ENCODE data around the gene HNF4A. TPM values are rescaled to one million over a fixed set of nuclear protein-coding genes. Genes with fewer than 3 reads are reported as not detected.
"Not testable (repeated sequence)": the region's sequence is repeated elsewhere in the genome, so short reads cannot be mapped to it uniquely, and the experiment has no call there.

The HNF4A gene
- total RNA-seq, 1 donor from 2014 or later: not detected

DNA sequence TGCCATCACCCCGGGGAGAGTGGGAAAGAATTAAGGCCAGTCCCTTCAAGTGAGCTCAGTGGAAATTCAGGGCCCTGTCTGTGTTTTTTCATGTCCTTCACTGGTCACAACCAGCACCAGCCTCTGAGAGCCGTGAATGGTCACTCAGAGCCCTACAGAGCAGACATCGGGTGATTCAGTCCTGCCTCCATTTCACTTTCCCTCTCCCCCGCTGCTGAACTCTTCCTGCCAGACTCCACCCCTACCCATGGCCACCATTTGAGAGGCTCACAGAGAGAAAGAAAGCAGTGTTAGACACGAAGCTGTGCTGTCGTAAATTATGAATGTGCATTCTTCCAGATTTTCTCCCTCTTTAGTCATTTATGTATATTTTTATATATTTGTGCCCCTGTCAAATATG, 13.3 kb upstream of the HNF4A start:
- intact Hi-C loops (cut with DNase I): no loop called here
- DNase-seq: no peak
- no peak for ATAC-seq (ENCODE audit: poor library complexity)

DNA sequence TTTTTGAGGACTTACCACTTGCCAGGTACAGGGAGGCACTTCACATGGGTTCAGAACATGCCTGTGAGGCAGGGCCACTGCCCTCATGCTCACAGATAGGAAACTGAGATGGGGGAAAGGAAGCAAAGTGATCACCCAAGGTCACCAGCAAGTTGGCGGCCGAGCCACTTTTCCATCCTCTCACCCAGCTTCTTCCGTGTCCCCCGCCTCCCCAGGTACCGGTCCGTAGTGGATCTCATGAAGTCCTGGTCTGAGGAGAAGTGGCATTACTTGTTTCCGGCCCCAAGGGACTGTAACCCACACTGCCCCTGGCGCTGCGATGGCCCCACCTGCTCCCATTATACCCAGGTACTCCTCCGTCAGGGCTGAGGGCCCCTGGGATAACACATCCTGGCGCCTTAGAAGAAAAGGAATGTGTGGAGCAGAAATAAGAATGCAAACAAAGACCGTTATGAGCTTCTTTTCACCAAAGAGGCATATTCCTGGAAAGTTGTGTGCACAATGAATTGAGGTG, 12.3 kb upstream of the HNF4A start:
- ATAC-seq (ENCODE audit: poor library complexity): no peak
- intact Hi-C loops (cut with DNase I): no loop called here
- no peak for DNase-seq

DNA sequence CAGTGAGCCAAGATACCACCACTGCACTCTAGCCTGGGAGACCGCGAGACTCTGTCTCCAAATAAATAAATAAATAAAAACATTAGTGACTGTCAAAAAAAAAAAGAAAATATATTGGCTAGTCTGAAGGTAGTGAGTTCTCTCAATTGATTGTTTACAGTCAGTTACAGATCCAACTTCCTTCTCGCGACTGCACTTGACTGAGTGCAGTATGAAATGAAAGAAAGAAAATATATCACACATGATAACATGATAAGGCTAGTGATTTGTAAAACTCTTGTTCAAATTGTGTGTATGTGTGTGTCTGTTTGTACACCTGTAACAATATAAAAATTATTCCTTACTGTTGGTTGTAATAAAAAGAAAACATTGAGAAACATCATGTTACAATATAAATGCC, 10.8 kb upstream of the HNF4A start:
- no peak for ATAC-seq (ENCODE audit: poor library complexity)
- no peak for DNase-seq
- intact Hi-C loops (cut with DNase I): no loop called here

DNA sequence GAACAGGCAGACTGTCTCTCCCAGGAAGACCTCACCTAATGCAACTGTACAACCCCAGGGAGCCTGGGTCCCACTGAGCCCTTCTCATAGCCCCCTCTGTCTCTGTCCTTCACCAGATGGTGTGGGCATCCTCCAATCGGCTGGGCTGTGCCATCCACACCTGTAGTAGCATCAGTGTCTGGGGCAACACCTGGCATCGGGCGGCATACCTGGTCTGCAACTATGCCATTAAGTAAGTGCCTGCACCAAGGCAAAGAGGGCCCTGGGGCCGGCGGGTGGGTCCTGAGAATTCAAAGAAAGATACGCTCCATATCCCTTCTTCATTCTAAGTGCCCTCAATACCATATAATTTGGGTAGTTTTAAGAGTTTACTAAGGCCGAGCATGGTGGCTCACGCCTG, 10.4 kb upstream of the HNF4A start:
- intact Hi-C loops (cut with DNase I): no loop called here
- DNase-seq (no peak), ATAC-seq (ENCODE audit: poor library complexity) (no peak)

DNA sequence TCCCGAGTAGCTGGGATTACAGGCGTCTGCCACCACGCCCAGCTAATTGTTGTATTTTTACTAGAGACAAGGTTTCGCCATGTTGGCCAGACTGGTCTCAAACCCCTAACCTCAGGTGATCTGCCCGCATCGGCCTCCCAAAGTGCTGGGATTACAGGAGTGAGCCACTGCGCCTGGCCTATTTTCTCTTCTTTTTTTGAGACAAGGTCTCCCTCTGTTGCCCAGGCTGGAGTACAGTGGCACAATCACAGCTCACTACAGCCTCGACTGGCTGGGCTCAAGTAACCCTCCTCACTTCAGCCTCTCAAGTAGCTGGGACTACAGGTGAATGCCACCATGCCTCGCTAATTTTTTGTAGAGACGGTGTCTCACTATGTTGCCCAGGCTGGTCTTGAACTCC, 9.6 kb upstream of the HNF4A start:
- ATAC-seq (ENCODE audit: poor library complexity); intact Hi-C loops (cut with DNase I); DNase-seq: not testable (repeated sequence)

DNA sequence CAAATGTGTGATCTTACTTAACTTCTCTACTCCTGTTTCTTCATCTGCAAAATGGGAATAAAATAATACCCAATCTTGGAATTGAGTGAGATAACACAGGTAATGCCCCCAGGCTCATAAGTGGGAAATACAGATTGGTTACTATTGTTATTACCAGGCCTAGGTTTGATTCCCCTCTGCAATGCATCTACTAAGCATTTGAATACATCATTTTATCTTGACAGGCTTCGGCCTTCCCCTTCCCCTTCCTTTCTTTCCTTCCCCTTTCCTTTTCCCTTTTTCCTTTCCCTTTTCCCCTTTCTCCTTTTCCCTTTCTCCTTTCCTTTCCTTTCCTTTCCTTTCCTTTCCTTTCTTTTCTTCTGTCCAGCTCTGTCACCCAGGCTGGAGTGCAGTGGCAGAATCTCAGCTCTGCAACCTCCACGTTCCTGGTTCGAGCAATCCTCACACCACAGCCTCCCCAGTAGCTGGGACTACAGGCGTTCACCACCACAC, 7.3 kb upstream of the HNF4A start:
- DNase-seq: no peak
- intact Hi-C loops (cut with DNase I): no loop called here
- no peak for ATAC-seq (ENCODE audit: poor library complexity)

DNA sequence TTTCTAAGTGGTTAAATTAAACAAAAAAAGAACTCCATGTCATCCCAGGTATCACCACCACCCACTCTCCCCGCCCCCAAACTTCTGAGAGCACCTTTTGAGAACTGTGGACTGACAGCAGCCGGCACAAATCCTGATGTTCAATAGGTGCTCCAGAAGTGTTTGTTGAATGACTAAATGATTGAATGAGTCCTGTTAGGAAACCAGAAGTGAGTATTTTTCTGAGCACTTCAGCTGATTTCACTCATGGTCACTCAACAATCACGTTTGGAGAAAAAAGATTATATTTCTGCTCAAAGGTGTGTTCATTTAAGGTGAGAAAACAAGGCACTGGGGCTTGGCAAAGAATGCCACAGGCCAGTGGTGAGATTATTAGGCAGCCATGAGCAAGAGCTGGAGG, 6.2 kb upstream of the HNF4A start:
- DNase-seq: no peak
- no peak for ATAC-seq (ENCODE audit: poor library complexity)
- intact Hi-C loops (cut with DNase I): no loop called here

DNA sequence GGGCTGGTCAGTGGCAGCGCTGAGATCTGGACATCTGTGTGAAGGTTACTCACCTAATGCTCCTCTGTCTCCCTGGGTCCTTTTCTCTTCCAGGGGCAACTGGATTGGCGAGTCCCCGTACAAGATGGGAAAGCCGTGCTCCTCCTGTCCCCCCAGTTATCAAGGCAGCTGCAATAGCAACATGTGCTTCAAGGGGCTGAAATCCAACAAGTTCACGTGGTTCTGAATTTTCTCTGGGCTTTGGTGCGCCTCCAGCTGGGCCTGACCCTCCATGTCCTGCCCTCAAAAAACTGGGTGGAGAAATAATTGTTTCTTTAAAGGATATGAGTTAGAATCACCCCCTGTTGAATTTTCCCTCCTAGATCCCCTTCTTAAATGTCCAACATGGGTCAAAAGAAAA, 4.9 kb upstream of the HNF4A start:
- intact Hi-C loops (cut with DNase I): no loop called here
- ATAC-seq (ENCODE audit: poor library complexity): peak; percentile 46

DNA sequence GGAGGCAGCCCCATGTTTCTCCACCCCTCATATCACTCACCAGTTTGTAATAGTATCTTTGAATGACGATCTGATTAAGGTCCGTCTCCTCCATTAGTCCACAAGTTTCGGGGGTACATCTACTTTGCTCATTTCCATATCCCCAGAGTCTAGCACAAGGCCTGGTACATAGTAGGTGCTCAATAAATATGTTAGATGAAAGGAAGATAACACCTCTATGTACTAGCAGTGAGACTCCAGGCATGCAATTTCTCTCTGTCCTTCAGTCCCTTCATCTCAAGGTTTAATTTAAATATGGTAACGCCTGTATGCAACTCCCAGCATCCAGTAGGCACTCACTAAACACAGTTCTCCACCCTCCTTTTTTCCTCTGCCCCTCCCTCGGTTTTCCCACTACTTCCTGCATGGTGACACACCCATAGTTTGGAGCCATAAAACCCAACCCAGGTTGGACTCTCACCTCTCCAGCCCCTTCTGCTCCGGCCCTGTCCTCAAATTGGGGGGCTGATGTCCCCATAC, 461 bp upstream of the HNF4A start:
- ATAC-seq (ENCODE audit: poor library complexity): no peak
- DNase-seq: no peak
- intact Hi-C loops (cut with DNase I): no loop called here

More for the DNA sequence above, 4.9 kb upstream of the HNF4A start:
- no peak for DNase-seq

DNA sequence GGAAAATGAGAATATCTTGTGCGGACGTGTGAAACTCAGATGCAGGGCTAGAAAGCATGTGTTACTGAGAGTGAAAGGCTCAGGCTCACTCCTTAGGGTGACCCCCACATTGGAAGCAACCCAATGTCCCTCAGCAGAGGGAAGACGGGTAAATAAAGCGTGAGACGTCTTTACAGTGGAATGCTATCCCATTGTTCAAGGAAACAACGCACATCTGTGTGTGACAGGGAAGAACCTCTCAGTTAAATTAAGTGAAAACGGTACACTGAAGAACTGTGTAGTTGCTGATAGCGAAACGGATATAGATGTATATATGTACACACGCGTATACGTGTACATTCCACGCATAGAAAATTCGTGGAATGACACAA, 839 bp downstream of the HNF4A start:
- intact Hi-C loops (cut with DNase I): no loop called here
- ATAC-seq (ENCODE audit: poor library complexity) (no peak), DNase-seq (no peak)

DNA sequence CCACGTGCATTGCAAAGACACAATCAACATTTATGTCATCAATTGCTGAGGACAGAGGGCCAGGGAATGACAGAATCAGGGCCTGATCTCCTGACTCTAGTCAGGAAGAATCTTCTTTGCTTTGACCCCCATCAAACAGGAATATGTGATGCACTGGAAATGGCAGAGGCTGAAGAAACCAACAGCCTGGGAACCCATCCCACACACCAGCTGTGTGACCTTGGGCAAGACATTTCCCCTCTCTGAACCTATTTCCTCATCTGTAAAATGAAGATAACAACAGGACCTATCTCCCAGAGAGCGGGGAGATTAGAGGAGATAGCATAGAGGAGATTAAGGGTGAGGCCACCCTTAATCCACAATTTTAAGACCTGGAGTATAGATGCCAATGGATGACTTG, 1.5 kb downstream of the HNF4A start:
- ATAC-seq (ENCODE audit: poor library complexity) (no peak), DNase-seq (no peak)
- intact Hi-C loops (cut with DNase I): no loop called here

DNA sequence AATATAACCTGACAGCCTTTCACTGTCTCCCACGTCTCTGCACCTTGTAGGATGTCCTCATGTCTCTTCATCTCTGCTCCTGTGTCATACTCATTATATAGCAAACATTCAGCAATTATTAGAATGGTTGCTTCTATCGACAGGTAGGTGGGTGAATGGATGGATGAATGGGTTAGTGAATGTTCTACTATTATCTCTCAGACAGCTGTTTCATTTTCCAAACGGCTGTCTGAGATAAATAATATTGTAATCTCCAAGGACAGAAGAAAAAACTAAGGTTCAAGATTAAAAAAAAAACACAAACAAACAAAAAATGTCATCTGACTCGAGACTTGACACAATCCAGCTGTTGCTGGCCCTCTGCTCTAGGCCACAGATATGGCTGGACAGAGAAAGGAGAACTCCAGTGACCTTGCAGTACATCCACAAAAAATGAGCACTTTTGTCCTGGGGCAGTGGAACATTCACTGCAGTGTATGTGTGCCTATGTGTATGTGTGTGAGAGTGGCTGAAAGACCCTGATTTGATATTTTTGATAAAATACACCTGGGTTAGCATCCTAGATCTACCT, 2.1 kb downstream of the HNF4A start:
- DNase-seq (peak; percentile 56), ATAC-seq (ENCODE audit: poor library complexity) (peak; percentile 79)
- intact Hi-C loops (cut with DNase I): no loop called here

DNA sequence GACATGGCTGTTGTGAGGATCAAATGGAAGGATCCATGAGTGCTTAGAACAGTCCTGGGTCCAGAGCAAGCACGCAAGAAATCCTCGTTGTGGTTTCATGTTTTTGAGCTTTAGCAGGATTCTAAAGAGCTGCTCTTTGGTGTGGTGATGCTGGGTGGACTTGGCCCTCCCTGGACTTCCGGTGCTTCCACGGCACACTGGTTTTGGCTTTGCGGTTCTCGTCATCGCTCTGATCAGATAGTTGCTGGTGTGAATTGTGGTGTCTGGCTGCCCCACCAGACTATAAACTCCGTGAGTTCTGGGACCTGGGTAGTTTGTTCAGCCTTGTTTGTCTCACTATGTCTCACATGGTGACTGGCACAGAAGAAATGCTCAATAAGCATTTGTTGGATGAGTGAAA, 3.3 kb downstream of the HNF4A start:
- DNase-seq (no peak), ATAC-seq (ENCODE audit: poor library complexity) (no peak)
- intact Hi-C loops (cut with DNase I): no loop called here

DNA sequence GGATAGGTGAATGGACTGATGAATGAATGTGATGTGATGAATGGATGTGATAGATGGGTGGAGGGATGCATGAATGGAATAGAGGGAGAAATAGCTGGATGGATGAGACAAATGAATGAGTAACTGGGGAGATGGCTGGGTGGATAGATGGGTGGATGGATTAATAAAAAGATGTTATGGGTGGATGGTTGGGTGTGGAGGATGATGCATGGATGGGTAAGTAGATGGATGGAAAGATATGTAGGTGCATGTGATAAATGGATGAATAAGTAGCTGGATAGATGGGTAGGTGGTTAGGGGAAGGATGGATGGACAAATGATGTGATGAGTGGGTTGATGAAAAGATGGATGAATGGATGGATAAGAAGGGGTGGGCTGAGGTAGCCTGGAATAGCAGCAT, 4.7 kb downstream of the HNF4A start:
- no peak for DNase-seq
- no peak for ATAC-seq (ENCODE audit: poor library complexity)
- intact Hi-C loops (cut with DNase I): no loop called here

DNA sequence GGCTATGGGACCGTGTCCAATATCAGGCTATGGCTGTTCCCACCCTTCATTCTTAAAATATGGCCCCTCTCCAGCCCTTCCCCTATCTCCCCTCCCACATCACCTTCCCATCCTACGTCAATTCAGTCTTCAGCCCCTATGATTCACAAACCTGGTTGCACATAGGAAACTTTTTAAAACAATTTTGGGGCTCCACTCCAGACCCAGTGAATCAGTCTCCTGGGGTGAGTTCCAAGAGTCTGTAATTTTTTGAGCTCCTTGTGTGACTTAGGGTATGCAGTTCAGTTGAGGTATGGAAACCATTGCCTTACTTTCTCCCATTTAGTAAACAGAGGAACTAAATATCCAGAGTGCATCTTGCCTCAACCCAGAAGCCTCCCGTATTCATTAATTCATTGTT, 5.5 kb downstream of the HNF4A start:
- no peak for ATAC-seq (ENCODE audit: poor library complexity)
- intact Hi-C loops (cut with DNase I): no loop called here
- no peak for DNase-seq

DNA sequence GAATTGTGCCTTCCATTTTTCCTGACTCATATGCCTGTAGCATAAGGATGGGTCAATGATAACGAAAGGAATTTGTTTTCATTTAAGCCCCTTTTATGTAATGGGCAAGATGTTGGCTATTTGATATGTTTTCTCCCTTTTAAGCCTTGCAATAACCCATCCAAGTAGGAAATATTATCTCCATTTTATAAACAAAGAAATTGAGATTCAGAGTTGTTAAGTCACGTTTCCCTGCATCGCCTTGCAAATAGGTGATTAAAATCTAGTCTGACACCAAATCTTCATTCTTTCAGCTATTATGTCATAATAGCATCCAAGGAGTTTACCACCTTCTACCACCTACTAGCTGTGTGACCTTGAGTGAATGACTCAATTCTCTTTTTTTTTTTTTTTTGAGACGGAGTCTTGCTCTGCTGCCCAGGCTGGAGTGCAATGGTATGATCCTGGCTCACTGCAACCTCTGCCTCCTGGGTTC, 7.0 kb downstream of the HNF4A start:
- DNase-seq (no peak), ATAC-seq (ENCODE audit: poor library complexity) (no peak)
- intact Hi-C loops (cut with DNase I): no loop called here

DNA sequence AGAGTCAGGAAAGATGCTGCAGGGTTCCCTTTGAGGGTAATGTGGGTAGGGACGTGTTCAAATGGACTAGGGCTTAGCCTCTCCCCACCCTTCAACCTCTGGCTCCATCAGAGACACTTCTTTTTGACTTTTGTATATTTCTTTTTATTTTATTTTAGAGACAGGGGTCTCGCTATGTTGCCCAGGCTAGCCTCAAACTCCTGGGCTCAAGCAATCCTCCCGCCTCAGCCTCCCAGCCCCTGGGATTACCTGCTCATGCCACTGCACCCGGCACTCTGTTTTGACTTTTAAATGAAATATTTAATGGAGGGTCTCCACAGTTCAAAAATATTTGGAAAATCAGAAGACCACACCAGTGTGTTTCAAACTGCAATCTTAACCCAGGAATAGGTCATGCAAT, 8.6 kb downstream of the HNF4A start:
- ATAC-seq (ENCODE audit: poor library complexity): no peak
- intact Hi-C loops (cut with DNase I): no loop called here
- no peak for DNase-seq

DNA sequence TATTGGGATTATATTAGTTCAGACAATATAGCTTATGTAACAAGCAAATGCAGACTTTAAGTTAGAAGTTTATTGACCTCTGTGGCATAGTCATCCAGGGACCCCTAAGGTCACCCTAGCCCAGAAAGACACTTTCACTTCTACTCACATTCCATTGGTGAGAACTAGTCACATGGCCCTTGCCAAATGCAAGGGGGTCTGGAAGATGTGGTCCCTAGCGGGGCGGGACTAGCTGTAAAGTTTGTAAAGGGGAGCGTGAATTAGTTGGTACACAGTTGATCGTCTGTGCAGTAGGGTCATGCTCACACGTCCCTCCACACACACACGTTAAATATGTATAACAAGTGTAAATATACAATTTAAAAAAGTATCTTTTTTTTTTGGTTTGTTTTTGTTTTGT, 9.3 kb downstream of the HNF4A start:
- intact Hi-C loops (cut with DNase I): no loop called here
- no peak for DNase-seq
- no peak for ATAC-seq (ENCODE audit: poor library complexity)

DNA sequence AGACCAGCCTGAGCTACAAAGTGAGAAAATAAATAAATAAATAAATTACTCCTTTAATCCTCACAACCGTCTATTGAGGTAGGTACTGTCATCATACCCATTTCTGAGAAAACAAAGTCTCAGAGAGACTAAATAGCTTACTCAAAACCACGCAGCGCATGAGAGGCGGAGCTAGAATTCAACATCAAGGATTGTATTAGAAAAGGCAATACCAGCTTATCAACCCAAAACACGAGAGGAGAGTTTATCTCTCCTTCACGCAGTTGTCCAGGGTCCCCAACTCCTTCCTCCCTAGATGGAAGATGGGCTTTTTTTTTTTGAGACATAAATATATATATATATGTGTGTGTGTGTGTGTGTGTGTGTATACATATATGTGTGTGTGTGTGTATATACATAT, 12.2 kb downstream of the HNF4A start:
- ATAC-seq (ENCODE audit: poor library complexity): no peak
- no peak for DNase-seq
- intact Hi-C loops (cut with DNase I): no loop called here

DNA sequence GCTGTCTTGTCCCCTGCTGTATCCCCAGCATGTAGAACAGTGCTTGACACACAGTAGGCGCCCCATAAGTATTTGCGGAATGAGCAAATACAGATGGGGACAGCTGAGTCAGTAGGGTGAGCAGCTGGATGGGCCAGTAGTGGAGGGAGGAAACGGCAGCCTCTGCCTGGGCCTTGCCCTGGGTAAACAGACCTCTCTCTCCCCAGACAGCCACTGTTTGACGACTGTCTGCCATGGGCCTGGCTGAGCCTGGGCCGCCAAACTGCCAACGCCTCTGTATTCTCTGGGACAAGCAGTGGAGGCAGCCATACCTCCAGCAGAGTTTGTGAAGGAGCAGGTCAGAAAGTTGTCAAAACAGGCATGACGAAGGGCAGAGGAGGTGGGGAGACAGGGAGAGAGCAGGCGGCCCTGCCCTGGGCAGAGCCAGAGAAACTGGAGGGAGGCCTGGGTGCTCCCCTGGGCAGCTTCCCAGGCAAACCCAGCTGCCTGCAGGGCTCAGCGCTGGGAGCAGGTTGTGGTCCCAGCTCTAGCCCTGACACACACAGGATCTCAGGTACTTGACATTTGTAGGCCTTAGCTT, 15.2 kb downstream of the HNF4A start:
- intact Hi-C loops (cut with DNase I): no loop called here
- DNase-seq (no peak), ATAC-seq (ENCODE audit: poor library complexity) (peak; percentile 27)

DNA sequence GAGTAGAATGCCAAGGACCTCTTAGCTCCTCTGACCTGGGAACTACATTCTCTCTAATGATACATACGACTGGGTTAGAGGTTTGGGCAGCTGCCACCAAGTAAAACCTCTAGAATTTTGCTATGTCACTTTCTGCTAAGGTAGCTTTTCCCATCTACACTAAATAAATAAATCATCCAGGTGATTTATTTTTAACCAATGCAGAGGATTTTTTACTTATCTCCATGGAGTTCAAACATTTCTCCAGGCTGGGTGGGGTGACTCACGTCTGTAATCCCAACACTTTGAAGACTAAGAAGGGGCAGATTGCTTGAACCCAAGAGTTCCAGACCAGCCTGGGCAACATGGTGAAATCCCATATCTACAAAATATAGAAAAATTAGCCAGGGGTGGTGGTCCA, 27.1 kb downstream of the HNF4A start:
- ATAC-seq (ENCODE audit: poor library complexity): no peak
- no peak for DNase-seq
- intact Hi-C loops (cut with DNase I): no loop called here

Data from Right ventricle myocardium superior (tissue), 1 donor.